Activated B cell treated with CpG ODN at 0.5 μM for 24 hours (primary cell): Measurements from ENCODE around the gene AKAP13. TPM values are rescaled to one million over a fixed set of nuclear protein-coding genes. Genes with fewer than 3 reads are reported as not detected.

Experiments
- ATAC-seq: fragments of 200-7000 bp; cut with Tn5 transposase; one replicate; pipeline ENCODE4 v1.10.0; 2021; ENCODE audit warnings: low read depth, mild to moderate bottlenecking, moderate library complexity
- CTCF ChIA-PET: fragments of 350-600 bp; sonication (Branson Sonifier 250); formaldehyde crosslinking; loops from one replicate; lab custom pipeline; 2021; ENCODE audit warnings: antibody characterized with exemption; lab: Charles Lee
- POLR2A ChIA-PET: fragments of 350-600 bp; sonication (Branson Sonifier 250); formaldehyde crosslinking; loops from one replicate; lab custom pipeline; 2021; ENCODE audit warnings: antibody characterized with exemption; lab: Charles Lee
- DNase-seq: peaks from one replicate; pipeline ENCODE4 v3.0.0; 2022
- H3K27ac Mint-ChIP-seq: one replicate; pipeline ENCODE4 v1.8.0; 2020; ENCODE audit warnings: mixed read lengths
- H3K27me3 Mint-ChIP-seq: one replicate; pipeline ENCODE4 v1.8.0; 2021; ENCODE audit warnings: mixed read lengths
- H3K36me3 Mint-ChIP-seq: one replicate; pipeline ENCODE4 v1.8.0; 2021; ENCODE audit warnings: low read depth, mixed read lengths
- H3K4me1 Mint-ChIP-seq: one replicate; pipeline ENCODE4 v1.8.0; 2021; ENCODE audit warnings: mixed read lengths
- H3K4me3 Mint-ChIP-seq: one replicate; pipeline ENCODE4 v1.8.0; 2020; ENCODE audit warnings: mild to moderate bottlenecking, mixed read lengths
- H3K9me3 Mint-ChIP-seq: one replicate; pipeline ENCODE4 v1.8.0; 2020; ENCODE audit warnings: mixed read lengths
- CTCF ChIP-seq: fragments of 200-600 bp; IDR thresholded peaks from one replicate; pipeline ENCODE4 v1.8.0; 2022; ENCODE audit warnings: antibody characterized with exemption, mild to moderate bottlenecking
- intact Hi-C: fragments of 100-400 bp; cut with micrococcal nuclease; formaldehyde crosslinking; loops from one replicate; pipeline ENCODE4 v1.15.1; 2024
- total RNA-seq: library from RNA; stranded (reverse); gene quantifications from 2 replicates; pipeline ENCODE4 v1.2.3, GENCODE V29; 2022

AKAP13 gene
- total RNA-seq, 1 donor from 2014 or later, result 290 TPM

- peak overlapping the region; percentile 83 for H3K4me3 Mint-ChIP-seq
- DNase-seq (no peak), ATAC-seq (peak; percentile 6)
- ChIA-PET CTCF (interaction anchor here (0.7 to 1.6 kb wide), 6 partner anchors 10 to 75 kb away, joined by 3 to 6 read pairs (median 4); no protein-coding TSS in a partner anchor), POLR2A (interaction anchor here (0.6 to 3.8 kb wide), 8 partner anchors 26 to 269 kb away, joined by 3 to 31 read pairs (median 6); no protein-coding TSS in a partner anchor)
- intact Hi-C loops, result loop anchor here (1.0 to 5.0 kb wide), 7 partner anchors 25 to 285 kb away; no protein-coding TSS in a partner anchor
- no peak for TF ChIP-seq CTCF
- peaks cover 66% of the 10 kb centered on the region for H3K36me3 Mint-ChIP-seq
- H3K27ac Mint-ChIP-seq, result peak overlapping the region; percentile 90
- H3K9me3 Mint-ChIP-seq, result no peaks in the 10 kb centered on the region
- H3K4me1 Mint-ChIP-seq, result peaks cover 78% of the 10 kb centered on the region
- no peaks in the 10 kb centered on the region for H3K27me3 Mint-ChIP-seq
Observed at GRCh38 chr15:85581495-85581894, 201.1 kb downstream of the AKAP13 start.

- DNase-seq, result no peak
- CTCF ChIA-PET, result interaction anchor here (0.7 to 1.8 kb wide), 2 partner anchors 76 to 286 kb away, joined by 3 to 6 read pairs; no protein-coding TSS in a partner anchor
- Mint-ChIP-seq H3K27me3 (no peaks in the 10 kb centered on the region), H3K4me3 (peak overlapping the region; percentile 83), H3K36me3 (peaks cover 68% of the 10 kb centered on the region), H3K27ac (peak overlapping the region; percentile 90), H3K9me3 (no peaks in the 10 kb centered on the region), H3K4me1 (peaks cover 76% of the 10 kb centered on the region)
- intact Hi-C loops, result loop anchor here (2.0 to 5.0 kb wide), 4 partner anchors 40 to 270 kb away; no protein-coding TSS in a partner anchor
- TF ChIP-seq CTCF, result no peak
- POLR2A ChIA-PET, result interaction anchor here (0.5 to 3.8 kb wide), 12 partner anchors 27 to 286 kb away, joined by 3 to 31 read pairs (median 6); no protein-coding TSS in a partner anchor
- peak; percentile 59 for ATAC-seq
Observed at GRCh38 chr15:85582131-85583079, 202.0 kb downstream of the AKAP13 start.

GRCh38 chr15:85583442-85583841 lies 203.0 kb downstream of the AKAP13 start:
- no peaks in the 10 kb centered on the region for H3K27me3 Mint-ChIP-seq
- ATAC-seq (no peak), DNase-seq (no peak)
- no peak for TF ChIP-seq CTCF
- H3K4me3 Mint-ChIP-seq, result peak overlapping the region; percentile 83
- peaks cover 77% of the 10 kb centered on the region for H3K4me1 Mint-ChIP-seq
- peak overlapping the region; percentile 90 for H3K27ac Mint-ChIP-seq
- ChIA-PET CTCF (interaction anchor here (1.8 kb wide), 1 partner anchor 287 kb away, joined by 6 read pairs; no protein-coding TSS in a partner anchor), POLR2A (interaction anchor here (0.6 to 3.8 kb wide), 6 partner anchors 28 to 265 kb away, joined by 3 to 31 read pairs (median 6); no protein-coding TSS in a partner anchor)
- no peaks in the 10 kb centered on the region for H3K9me3 Mint-ChIP-seq
- intact Hi-C loops, result loop anchor here (2.0 to 5.0 kb wide), 4 partner anchors 39 to 271 kb away; no protein-coding TSS in a partner anchor
- peaks cover 75% of the 10 kb centered on the region for H3K36me3 Mint-ChIP-seq

- Mint-ChIP-seq H3K4me1 (peaks cover 75% of the 10 kb centered on the region), H3K9me3 (no peaks in the 10 kb centered on the region), H3K4me3 (peak overlapping the region; percentile 83), H3K36me3 (peaks cover 76% of the 10 kb centered on the region), H3K27ac (peak overlapping the region; percentile 90), H3K27me3 (no peaks in the 10 kb centered on the region)
- TF ChIP-seq CTCF, result no peak
- ChIA-PET POLR2A (interaction anchor here (3.8 kb wide), 1 partner anchor 106 kb away, joined by 31 read pairs; no protein-coding TSS in a partner anchor), CTCF (no interaction called here)
- intact Hi-C loops, result loop anchor here (2.0 to 5.0 kb wide), 4 partner anchors 38 to 272 kb away; no protein-coding TSS in a partner anchor
- peak; percentile 36 for ATAC-seq
- DNase-seq, result no peak
Observed at GRCh38 chr15:85583923-85584390, 203.6 kb downstream of the AKAP13 start.
